Measurements from ENCODE around the gene RNMT.

DNA sequence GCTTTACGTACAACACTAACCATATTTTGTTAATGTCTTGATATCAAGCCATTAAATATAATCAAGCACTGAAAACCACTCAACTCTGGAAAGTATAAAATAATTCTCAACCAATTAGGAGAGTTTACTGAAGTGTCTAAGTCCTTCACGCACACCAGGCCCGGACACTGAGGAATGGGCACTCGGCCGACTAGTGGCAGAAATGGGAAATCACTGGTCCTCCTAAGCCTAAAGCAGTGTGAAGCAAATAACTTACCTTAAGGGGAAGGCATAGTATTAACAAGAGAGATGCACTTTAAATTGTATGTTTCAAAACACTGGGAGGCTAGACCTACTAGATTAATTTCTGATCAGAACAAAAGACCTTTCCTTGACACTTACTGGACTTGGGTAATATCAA, 45.9 kb upstream of the RNMT start:
- TF ChIP-seq E2F1 (CRISPR knock-in tag; IDR thresholded peaks at IDR 0.05) (no peak), CTCF (IDR thresholded peaks at IDR 0.05) (peak; percentile 51; the same call in 1 of the 2 replicates), ELF4 (CRISPR knock-in tag; IDR thresholded peaks at IDR 0.05; ENCODE audit: low read depth) (no peak), JUN (CRISPR knock-in tag; IDR thresholded peaks at IDR 0.05) (no peak), ZNF423 (CRISPR knock-in tag; IDR thresholded peaks at IDR 0.05) (no peak)
- TF ChIP-seq, protein P1, sequence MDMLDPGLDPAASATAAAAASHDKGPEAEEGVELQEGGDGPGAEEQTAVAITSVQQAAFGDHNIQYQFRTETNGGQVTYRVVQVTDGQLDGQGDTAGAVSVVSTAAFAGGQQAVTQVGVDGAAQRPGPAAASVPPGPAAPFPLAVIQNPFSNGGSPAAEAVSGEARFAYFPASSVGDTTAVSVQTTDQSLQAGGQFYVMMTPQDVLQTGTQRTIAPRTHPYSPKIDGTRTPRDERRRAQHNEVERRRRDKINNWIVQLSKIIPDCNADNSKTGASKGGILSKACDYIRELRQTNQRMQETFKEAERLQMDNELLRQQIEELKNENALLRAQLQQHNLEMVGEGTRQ (CRISPR knock-in tag; IDR thresholded peaks at IDR 0.05) = no peak

Data from WTC11 (cell line).